ENCODE results near the gene XXYLT1. TPM values are rescaled to one million over a fixed set of nuclear protein-coding genes. Genes with fewer than 3 reads are reported as not detected.
"Not testable (repeated sequence)": the region's sequence is repeated elsewhere in the genome, so short reads cannot be mapped to it uniquely, and the experiment has no call there.

Gene XXYLT1
- total RNA-seq, 2 experiments from 2014 or later: 8.8 to 9.6 TPM

DNA sequence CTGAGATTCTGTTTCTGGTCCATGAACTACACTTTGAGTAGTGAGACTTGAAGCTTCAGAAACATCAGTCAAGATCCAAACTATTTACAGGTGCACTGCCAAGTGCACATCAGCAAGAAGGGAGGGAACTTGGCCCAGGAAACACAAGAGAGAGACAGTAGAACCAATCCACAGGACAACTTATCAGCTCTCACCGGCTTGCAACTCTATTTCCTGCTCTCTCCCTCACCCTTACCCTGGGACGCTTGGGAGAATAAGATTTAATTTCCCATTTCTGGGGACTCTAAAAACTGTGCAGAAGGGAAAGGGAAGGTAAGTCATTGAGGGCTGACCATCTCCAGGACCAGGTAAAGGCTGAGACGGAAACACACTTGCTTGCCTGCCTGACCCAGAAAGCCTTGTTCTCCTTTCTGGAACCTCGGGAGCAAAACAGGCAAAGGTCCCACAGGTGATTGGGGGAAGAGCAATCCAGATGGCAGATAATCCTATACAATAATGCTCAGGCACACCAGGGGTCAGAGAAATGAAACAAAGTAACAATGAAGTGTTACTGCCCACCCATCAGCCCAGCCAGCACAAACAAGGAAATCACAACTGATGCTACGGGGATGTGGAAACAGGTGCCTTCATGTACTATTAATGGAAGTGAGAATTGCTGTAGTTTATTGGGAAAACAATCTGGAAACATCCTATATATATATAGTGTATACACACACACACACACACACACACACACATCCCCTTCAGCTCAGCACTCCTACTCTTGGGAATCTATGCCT, 154.4 kb downstream of the XXYLT1 start:
- Mint-ChIP-seq H3K27me3 (no peaks in the 10 kb centered on the region), H3K4me3 (no peak overlapping the region), H3K4me1 (peaks cover 4% of the 10 kb centered on the region), H3K36me3 (no peaks in the 10 kb centered on the region), H3K27ac (no peak overlapping the region), H3K9me3 (no peaks in the 10 kb centered on the region)
- DNase-seq: no peak

DNA sequence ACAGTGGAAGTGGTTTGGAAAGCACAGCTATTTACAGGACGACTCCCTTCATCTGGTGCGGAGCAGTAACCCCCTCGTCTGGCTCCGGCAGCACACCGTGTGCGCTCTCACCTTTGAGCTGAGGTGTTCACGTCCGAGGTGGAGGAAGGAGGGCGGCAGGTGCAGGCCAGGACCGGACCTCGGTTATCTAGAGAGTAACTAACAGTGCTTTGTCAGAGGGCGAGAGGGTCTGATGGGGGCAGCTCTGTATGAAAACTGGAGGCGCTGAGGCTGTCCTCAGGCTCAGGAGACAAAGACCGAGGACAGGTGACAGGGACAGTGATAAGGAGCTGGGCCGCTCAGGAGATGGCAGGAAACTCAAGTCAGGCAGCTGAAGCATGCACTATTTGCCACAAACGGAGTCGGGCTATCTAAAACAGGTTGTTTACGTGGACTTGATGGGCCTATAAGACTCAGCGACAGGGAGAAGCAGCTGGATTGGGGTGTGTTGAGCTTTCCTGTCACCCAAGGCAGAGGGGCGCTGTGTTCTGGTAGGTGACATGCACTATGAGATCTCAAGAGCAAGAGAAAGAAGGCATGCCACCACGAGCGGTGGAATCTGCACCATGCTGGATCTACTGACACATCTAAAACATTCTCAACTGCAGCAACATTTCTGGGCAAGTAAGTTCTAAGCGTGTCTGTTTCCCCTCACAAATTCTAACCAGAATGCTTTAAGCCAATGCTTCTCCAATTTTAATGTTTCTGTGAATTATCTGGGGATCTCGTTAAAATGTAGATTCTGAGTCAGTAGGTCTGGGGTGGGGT, 155.2 kb downstream of the XXYLT1 start:
- H3K4me3 Mint-ChIP-seq: no peak overlapping the region
- no peak for DNase-seq
- peaks cover 4% of the 10 kb centered on the region for H3K4me1 Mint-ChIP-seq
- no peak overlapping the region for H3K27ac Mint-ChIP-seq
- no peaks in the 10 kb centered on the region for H3K9me3 Mint-ChIP-seq
- H3K36me3 Mint-ChIP-seq: no peaks in the 10 kb centered on the region
- H3K27me3 Mint-ChIP-seq: no peaks in the 10 kb centered on the region

DNA sequence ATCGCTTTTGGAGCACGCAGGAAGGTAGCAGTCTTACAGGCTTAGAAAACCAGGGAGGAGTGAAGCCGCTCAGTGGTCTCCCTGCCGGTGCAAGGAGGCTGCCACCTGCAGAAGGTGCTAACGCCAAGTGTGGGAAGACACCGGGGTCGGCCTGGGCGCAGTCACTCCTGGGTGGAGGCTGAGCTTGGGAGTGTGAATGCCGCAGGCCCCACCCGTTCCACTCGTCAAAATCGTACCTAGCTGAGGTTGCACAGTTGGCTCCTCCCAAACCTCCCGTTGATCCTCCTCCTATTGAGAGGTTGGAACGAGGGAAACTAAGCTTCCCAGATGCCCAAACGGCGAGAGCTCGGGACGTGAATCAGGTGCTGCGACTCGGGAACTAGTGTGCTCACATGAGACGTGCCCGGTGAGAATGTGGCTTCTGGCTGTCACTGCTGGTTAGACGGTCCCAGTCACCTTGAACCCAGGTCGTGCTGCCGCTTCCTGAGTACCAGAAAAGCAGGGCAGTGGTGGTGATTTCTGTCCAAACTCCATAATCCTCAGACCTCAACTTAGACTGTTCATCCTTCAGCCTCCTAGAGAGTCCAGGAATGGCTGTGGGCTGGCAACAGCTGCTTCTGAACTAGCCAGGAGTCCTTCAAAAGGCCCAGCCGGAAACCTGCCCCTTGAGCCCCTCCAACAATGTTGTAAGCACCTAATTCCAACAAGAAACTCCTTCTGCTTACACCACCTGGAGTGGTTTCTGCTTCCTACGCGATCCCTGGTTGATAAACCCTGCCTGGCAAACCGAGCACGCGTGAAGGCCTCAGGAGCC, 156.0 kb downstream of the XXYLT1 start:
- H3K27me3 Mint-ChIP-seq: no peaks in the 10 kb centered on the region
- DNase-seq: no peak
- H3K4me1 Mint-ChIP-seq: peaks cover 4% of the 10 kb centered on the region
- no peaks in the 10 kb centered on the region for H3K36me3 Mint-ChIP-seq
- H3K4me3 Mint-ChIP-seq: no peak overlapping the region
- no peaks in the 10 kb centered on the region for H3K9me3 Mint-ChIP-seq
- no peak overlapping the region for H3K27ac Mint-ChIP-seq

DNA sequence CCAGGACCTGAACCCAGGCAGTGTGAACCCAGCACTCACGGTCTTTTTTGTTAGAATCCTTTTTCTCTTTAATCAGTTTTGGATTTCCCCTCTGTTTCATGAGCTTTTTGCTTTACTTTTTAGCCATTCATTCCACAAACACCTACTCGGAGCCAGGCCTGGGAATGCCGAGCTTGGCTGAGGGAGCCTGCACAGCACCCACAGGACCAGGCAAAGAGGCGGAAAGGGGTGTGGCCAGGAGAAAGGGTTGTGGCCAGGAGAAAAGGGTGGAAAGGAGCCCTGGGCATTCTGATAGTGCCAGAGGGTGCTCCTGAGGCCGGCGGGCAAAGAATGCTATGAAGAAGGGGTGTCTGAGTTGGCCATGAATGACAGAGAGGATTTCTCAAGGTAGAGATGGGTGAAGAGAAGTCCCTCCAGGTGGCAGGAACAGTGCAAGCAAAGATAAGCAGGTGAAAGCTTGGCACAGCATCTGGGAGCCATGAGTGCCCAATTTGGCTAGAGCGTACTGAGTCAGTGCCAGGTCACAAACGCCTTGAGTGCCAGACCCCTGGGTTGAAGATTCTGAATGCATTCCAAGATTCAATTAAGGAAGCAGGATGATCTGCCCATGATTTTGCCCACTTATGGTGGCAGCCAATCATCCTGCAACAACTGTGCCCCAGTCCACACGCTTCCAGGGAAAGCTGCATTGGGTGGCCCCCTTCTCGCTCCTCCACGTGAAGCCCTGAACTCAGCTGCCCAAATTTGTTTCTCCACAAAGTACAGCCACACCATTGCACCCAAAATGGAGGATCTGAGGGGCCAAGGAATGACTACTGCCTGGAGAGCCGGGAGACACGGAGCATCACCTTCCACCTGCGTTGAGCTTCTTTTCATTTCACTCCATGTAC, 157.2 kb downstream of the XXYLT1 start:
- DNase-seq: no peak
- H3K9me3 Mint-ChIP-seq: no peaks in the 10 kb centered on the region

DNA sequence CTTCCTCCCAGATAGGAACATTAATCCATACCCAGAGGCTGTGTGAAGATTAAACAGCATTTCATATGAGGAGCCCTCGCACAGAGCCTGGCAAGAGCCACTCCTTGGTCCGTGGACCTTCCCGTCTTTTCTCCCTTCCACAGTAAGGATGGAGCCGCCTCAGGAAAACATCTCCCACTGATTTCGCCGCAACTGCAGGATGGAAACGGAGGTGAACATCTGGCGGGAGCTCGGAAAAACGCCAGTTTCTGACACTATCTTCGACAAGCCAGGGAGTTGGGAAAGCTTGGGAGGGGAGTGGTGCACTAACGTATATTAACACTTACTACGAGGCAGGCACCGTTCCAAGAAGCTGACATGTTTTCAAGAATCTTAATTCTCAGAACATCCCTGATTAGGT, 157.9 kb downstream of the XXYLT1 start:
- no peaks in the 10 kb centered on the region for H3K27me3 Mint-ChIP-seq
- H3K9me3 Mint-ChIP-seq: no peaks in the 10 kb centered on the region
- DNase-seq: no peak
- H3K27ac Mint-ChIP-seq: no peak overlapping the region
- H3K4me1 Mint-ChIP-seq: peaks cover 4% of the 10 kb centered on the region
- H3K36me3 Mint-ChIP-seq: no peaks in the 10 kb centered on the region
- no peak overlapping the region for H3K4me3 Mint-ChIP-seq

More for the DNA sequence above, 157.2 kb downstream of the XXYLT1 start:
- Mint-ChIP-seq H3K4me1 (peaks cover 4% of the 10 kb centered on the region), H3K4me3 (no peak overlapping the region), H3K36me3 (no peaks in the 10 kb centered on the region), H3K27ac (no peak overlapping the region), H3K27me3 (no peaks in the 10 kb centered on the region)

DNA sequence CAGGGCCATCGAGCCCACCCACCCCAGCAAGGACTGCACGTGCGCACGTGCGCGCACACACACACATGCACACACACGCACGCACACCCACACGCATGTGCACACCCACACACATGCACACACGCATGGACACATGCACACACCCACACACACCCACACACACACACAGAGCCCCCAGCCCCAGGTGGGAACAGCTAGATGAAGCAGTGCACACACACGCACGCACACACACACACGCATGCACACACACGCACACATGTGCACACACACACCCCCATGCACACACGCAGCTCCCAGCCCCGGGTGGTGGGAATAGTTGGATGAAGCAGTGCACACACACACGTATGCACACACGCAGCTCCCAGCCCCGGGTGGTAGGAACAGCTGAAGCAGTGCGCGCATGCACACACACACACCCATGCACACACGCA, 158.6 kb downstream of the XXYLT1 start:
- Mint-ChIP-seq H3K27me3 (no peaks in the 10 kb centered on the region), H3K9me3 (no peaks in the 10 kb centered on the region), H3K4me1 (peaks cover 4% of the 10 kb centered on the region), H3K27ac (no peak overlapping the region), H3K4me3 (no peak overlapping the region), H3K36me3 (no peaks in the 10 kb centered on the region)
- no peak for DNase-seq

DNA sequence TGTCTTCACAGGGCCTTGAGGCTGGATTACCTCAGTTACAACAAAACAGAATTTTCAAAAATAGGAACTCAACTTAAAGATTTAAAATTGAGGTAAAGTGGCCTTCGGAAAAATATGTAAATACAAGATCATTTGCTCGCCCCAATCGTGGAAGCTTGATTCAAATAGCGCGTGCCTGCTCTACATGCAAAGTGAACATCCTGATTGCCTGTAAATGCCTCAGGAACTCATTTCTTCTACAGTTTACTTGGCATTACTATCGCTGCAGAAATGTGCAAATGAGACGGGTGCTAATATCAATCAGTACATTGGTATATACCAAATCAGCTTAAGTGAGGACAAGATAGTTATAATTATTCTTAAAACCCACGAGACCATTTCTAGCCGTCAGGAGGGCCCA, 159.2 kb downstream of the XXYLT1 start:
- Mint-ChIP-seq H3K27ac (no peak overlapping the region), H3K36me3 (no peaks in the 10 kb centered on the region), H3K27me3 (no peaks in the 10 kb centered on the region), H3K9me3 (no peaks in the 10 kb centered on the region), H3K4me1 (peaks cover 4% of the 10 kb centered on the region), H3K4me3 (no peak overlapping the region)
- DNase-seq: no peak

DNA sequence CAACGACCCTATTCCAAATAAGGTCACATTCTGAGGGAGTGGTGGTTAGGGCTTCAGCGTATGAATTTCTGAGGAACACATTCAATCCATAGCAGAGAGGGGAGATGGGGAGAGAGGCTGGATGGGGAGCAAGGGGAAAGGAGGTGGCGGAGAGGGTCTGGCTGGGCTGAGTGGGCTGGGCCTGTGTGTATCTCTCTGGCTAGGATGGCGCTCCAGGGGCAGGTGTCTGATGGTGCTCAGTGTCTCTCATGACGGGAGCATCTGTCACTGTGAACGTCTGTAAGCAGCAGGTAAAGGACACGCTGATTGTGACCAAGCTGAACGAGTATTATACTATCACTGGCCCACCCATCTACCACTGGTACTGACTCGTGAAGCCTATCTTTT, 159.6 kb downstream of the XXYLT1 start:
- Mint-ChIP-seq H3K36me3 (no peaks in the 10 kb centered on the region), H3K27me3 (no peaks in the 10 kb centered on the region), H3K27ac (no peak overlapping the region), H3K4me1 (peaks cover 1% of the 10 kb centered on the region), H3K4me3 (no peak overlapping the region), H3K9me3 (no peaks in the 10 kb centered on the region)
- DNase-seq: no peak

DNA sequence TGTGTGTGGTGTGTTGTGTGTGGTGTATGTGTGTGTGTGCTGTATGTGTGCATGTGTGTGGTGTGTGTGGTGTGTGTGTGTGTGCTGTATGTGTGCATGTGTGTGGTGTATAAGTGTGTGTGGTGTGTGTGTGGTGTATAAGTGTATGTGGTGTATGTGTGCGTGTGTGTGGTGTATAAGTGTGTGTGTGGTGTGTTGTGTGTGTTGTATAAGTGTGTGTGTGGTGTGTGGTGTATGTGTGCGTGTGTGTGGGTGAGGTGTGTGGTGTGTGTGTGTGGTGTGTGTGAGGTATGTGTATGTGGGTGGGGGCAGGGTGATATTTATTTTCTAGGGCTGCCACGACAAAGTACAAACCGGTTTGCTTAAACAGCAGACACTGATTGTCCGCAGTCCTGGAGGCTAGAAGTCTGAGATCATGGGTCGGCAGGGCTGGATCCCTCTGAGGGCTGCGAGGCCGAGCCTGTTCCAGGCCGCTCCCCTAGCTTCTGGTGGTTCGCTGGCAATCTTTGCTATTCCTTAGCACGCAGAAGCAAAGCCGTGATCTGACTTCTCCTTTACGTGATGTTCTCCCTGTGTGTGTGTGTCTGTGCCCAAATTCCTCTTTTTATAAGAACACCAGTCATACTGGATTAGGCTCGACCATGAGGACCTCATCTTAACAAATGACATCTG, 160.2 kb downstream of the XXYLT1 start:
- DNase-seq: no peak
- H3K4me1 Mint-ChIP-seq: peaks cover 1% of the 10 kb centered on the region
- no peak overlapping the region for H3K27ac Mint-ChIP-seq
- no peaks in the 10 kb centered on the region for H3K27me3 Mint-ChIP-seq
- H3K36me3 Mint-ChIP-seq: no peaks in the 10 kb centered on the region
- H3K4me3 Mint-ChIP-seq: no peak overlapping the region
- no peaks in the 10 kb centered on the region for H3K9me3 Mint-ChIP-seq

DNA sequence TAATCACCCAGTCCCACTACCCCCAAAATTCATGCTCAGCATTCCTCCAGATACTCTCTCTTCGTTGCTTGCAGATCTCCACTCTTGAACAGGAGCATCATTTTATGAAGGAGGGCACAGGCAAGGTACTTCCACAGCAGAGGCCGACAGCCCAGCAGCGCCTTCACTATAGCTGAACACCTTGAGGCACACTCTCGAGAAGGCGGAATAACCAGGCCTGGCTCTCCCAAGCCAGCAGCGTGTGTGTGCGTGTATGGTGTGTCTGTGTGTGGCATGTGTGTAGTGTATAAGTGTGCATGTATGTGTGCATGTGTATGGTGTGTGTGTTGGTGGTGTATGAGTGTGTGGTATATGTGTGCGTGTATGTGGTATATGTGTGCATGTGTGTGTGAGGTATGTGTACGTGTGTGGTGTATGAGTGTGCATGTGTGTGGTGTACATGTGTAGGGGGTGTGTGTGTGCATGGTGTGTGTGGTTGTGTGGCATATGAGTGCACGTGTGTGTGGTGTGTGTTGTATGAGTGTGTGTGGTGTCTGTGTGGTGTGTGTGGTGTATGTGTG, 161.8 kb downstream of the XXYLT1 start:
- Mint-ChIP-seq H3K27ac (no peak overlapping the region), H3K36me3 (no peaks in the 10 kb centered on the region), H3K4me1 (peaks cover 1% of the 10 kb centered on the region), H3K27me3 (no peaks in the 10 kb centered on the region), H3K9me3 (no peaks in the 10 kb centered on the region), H3K4me3 (no peak overlapping the region)
- DNase-seq: no peak

DNA sequence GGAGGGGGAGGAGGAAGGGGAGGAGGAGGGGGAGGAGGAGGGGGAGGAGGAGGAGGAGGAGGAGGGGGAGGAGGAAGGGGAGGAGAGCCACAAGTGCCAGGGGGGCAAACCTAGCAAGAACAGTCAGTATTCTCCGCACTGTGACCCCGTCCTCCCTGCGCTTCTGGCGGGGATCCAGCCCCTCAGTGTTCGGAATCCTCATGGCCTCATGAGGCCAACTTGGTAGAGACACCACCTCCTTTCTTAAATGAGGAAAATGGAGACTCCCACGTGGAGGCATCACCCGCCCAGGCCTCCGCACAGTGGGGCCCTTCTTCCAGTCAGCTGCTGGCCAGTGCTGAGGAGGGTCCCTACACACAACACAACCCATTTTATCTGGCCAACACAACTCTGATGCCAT, 163.4 kb downstream of the XXYLT1 start:
- no peak for DNase-seq
- no peaks in the 10 kb centered on the region for H3K36me3 Mint-ChIP-seq
- no peak overlapping the region for H3K4me3 Mint-ChIP-seq
- H3K9me3 Mint-ChIP-seq: no peaks in the 10 kb centered on the region
- no peak overlapping the region for H3K27ac Mint-ChIP-seq
- no peaks in the 10 kb centered on the region for H3K27me3 Mint-ChIP-seq
- peaks cover 2% of the 10 kb centered on the region for H3K4me1 Mint-ChIP-seq

DNA sequence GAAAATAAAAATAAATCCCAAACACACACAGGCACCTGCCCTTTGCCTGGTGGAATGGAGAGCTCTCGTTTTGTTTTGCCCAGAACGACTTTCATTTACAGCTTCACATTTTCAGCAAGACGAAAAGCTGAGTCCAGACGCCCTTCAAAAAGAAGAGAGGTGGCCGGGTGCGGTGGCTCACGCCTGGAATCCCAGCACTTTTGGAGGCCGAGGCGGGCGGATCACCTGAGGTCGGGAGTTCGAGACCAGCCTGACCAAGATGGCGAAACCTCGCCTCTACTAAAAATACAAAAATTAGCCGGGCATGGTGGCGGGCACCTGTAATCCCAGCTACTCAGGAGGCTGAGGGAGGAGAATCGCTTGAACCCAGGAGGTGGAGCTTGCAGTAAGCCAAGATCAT, 163.9 kb downstream of the XXYLT1 start:
- not testable (repeated sequence) for DNase-seq, H3K4me3 Mint-ChIP-seq

DNA sequence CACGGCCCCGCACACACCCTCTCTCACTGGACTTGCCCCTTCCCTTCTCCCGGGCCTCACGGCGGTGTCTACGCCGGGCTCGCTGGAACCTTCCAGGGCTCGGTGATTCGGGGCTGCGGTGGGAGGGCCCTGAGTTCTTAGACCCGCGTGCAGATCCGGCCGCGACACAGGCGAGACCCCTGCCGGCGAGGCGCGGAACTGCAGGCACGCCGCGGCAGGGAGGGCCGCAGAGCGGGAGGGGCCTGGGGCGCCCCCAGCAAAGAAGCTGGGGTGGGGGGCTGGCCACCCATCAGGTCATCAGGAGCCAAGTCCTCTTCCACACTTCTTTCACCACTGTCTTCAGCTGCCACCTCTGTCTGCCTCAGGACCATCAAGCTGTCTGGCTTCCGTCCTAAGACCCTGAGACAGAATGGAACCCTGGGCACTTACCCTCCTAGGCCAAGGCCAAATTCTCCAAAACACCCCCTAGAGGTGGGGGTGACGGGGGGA, 164.5 kb downstream of the XXYLT1 start:
- Mint-ChIP-seq H3K4me3 (peak overlapping the region; percentile 58), H3K36me3 (no peaks in the 10 kb centered on the region), H3K27ac (peak overlapping the region; percentile 39), H3K27me3 (no peaks in the 10 kb centered on the region), H3K9me3 (no peaks in the 10 kb centered on the region), H3K4me1 (peaks cover 5% of the 10 kb centered on the region)
- peak; percentile 76 for DNase-seq

More for the DNA sequence above, 163.9 kb downstream of the XXYLT1 start:
- H3K4me1 Mint-ChIP-seq, H3K36me3 Mint-ChIP-seq, H3K27ac Mint-ChIP-seq, H3K9me3 Mint-ChIP-seq, H3K27me3 Mint-ChIP-seq: not testable (repeated sequence)

Measured in activated naive CD8-positive, alpha-beta T cell treated with anti-CD3 and anti-CD28 coated beads for 36 hours (primary cell).